ENCODE results near the gene SLC22A5. TPM values are rescaled to one million over a fixed set of nuclear protein-coding genes. Genes with fewer than 3 reads are reported as not detected.
A peak's percentile ranks its signal among the peaks of the same experiment; 100 is the strongest.

Gene SLC22A5
- total RNA-seq, 2 donors from 2014 or later, result 8.6 to 17.6 TPM

DNA sequence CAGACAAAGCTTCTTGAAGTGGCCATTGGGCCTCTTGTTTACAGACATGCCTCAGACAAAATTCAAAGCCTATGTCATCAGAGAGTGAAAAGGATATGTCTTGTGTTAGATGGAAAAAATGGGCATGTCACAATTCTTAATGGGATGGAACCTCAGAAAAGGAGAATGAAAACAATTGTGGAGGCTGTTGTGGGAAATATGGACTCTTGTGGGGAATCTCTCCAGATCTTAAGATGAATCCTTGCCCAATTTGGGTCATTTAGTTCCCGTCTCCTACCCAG, 19.5 kb downstream of the SLC22A5 start:
- no peak for DNase-seq (ENCODE audit: low spot score)
- no peak overlapping the region for H3K4me3 ChIP-seq
- TF ChIP-seq, protein P1, sequence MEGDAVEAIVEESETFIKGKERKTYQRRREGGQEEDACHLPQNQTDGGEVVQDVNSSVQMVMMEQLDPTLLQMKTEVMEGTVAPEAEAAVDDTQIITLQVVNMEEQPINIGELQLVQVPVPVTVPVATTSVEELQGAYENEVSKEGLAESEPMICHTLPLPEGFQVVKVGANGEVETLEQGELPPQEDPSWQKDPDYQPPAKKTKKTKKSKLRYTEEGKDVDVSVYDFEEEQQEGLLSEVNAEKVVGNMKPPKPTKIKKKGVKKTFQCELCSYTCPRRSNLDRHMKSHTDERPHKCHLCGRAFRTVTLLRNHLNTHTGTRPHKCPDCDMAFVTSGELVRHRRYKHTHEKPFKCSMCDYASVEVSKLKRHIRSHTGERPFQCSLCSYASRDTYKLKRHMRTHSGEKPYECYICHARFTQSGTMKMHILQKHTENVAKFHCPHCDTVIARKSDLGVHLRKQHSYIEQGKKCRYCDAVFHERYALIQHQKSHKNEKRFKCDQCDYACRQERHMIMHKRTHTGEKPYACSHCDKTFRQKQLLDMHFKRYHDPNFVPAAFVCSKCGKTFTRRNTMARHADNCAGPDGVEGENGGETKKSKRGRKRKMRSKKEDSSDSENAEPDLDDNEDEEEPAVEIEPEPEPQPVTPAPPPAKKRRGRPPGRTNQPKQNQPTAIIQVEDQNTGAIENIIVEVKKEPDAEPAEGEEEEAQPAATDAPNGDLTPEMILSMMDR (IDR thresholded peaks at IDR 0.05), result no peak
- H3K27me3 ChIP-seq, result no peaks in the 10 kb centered on the region
- peaks cover 19% of the 10 kb centered on the region for H3K36me3 ChIP-seq
- no peaks in the 10 kb centered on the region for H3K9me3 ChIP-seq
- H3K4me1 ChIP-seq, result peaks cover 0 to 49% of the 10 kb centered on the region in 2 donors
- peak overlapping the region; percentile 75 to 88 for H3K27ac ChIP-seq

- DNase-seq (ENCODE audit: low spot score), result no peak
- Histone ChIP-seq H3K9me3 (no peaks in the 10 kb centered on the region), H3K4me3 (no peak overlapping the region), H3K27me3 (no peaks in the 10 kb centered on the region), H3K36me3 (peaks cover 26% of the 10 kb centered on the region), H3K27ac (peak overlapping the region; percentile 75 to 88), H3K4me1 (peaks cover 0 to 49% of the 10 kb centered on the region in 2 donors)
- TF ChIP-seq, protein P1 (IDR thresholded peaks at IDR 0.05), result no peak
Measured at GRCh38 chr5:132389585-132390286, 20.2 kb downstream of the SLC22A5 start.

DNA sequence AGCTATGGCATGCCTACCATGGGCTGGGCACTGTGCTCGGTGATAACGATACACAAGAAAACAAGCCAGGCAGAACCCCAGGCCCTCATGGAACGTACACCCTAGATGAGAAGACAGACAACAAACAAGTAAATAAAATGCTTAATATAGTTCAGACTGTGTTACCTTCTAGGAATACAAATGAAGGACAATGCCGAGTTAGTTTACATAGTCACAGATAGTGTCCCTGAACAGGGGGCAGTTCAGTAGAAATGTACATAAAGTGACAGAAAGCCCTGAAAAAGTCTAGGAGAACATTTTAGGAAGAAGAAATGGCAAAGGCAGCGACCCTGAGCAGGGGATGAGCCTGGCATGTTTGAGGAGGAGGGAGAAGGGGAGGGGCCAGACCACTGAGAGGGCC, 21.7 kb downstream of the SLC22A5 start:
- H3K4me3 ChIP-seq, result no peak overlapping the region
- H3K9me3 ChIP-seq, result no peaks in the 10 kb centered on the region
- H3K27ac ChIP-seq, result no peak overlapping the region
- H3K4me1 ChIP-seq, result peaks cover 0 to 39% of the 10 kb centered on the region in 2 donors
- peaks cover 29% of the 10 kb centered on the region for H3K36me3 ChIP-seq
- no peaks in the 10 kb centered on the region for H3K27me3 ChIP-seq
- TF ChIP-seq, protein P1 (IDR thresholded peaks at IDR 0.05), result no peak
- DNase-seq (ENCODE audit: low spot score), result no peak

GRCh38 chr5:132391870-132392269, 22.4 kb downstream of the SLC22A5 start:
- H3K36me3 ChIP-seq, result peaks cover 29% of the 10 kb centered on the region
- TF ChIP-seq, protein P1 (IDR thresholded peaks at IDR 0.05), result no peak
- no peak overlapping the region for H3K27ac ChIP-seq
- H3K4me3 ChIP-seq, result no peak overlapping the region
- H3K4me1 ChIP-seq, result peaks cover 0 to 33% of the 10 kb centered on the region in 2 donors
- no peaks in the 10 kb centered on the region for H3K9me3 ChIP-seq
- no peaks in the 10 kb centered on the region for H3K27me3 ChIP-seq
- DNase-seq (ENCODE audit: low spot score), result no peak

DNA sequence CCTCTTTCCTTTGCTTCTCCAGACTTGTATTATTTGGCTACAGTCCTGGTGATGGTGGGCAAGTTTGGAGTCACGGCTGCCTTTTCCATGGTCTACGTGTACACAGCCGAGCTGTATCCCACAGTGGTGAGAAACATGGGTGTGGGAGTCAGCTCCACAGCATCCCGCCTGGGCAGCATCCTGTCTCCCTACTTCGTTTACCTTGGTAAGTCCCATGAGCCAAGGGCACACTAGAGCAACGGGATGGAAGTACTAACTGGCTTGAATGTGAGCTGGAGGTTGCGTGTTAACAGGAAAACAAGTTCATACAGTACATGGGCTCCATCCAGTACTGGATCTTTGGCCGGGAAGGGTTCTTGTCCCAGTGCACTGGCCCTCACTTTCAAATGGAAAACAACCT, 22.9 kb downstream of the SLC22A5 start:
- Histone ChIP-seq H3K9me3 (no peaks in the 10 kb centered on the region), H3K36me3 (peaks cover 29% of the 10 kb centered on the region), H3K27me3 (no peaks in the 10 kb centered on the region), H3K4me1 (peaks cover 0 to 27% of the 10 kb centered on the region in 2 donors), H3K4me3 (no peak overlapping the region), H3K27ac (no peak overlapping the region)
- TF ChIP-seq, protein P1 (IDR thresholded peaks at IDR 0.05), result no peak
- no peak for DNase-seq (ENCODE audit: low spot score)

Measured in right atrium auricular region (tissue), 2 donors.